CD4-positive, alpha-beta T cell (primary cell): Measurements from ENCODE around the gene CKLF. TPM values are rescaled to one million over a fixed set of nuclear protein-coding genes. Genes with fewer than 3 reads are reported as not detected.
"Not testable (repeated sequence)": the region's sequence is repeated elsewhere in the genome, so short reads cannot be mapped to it uniquely, and the experiment has no call there.

ENCODE experiments used
- ATAC-seq: fragments of 200-7000 bp; cut with Tn5 transposase; one replicate; pipeline ENCODE4 v1.10.0; 2022; ENCODE audit warnings: mild to moderate bottlenecking; ENCODE audit not compliant: poor library complexity
- CTCF ChIA-PET: fragments of 350-600 bp; sonication (Branson Sonifier 250); formaldehyde crosslinking; loops from one replicate; lab custom pipeline; 2021; ENCODE audit warnings: antibody characterized with exemption, inconsistent platforms; lab: Charles Lee
- POLR2A ChIA-PET: fragments of 350-600 bp; sonication (Branson Sonifier 250); formaldehyde crosslinking; loops from one replicate; lab custom pipeline; 2021; ENCODE audit warnings: antibody characterized with exemption, inconsistent platforms; lab: Charles Lee
- DNase-seq, 14 experiments: peaks; one replicate each; pipeline ENCODE4 v3.0.0-alpha.2; 2013 to 2020; ENCODE audit warnings: mixed read lengths in 2 of 14
- H3K27ac ChIP-seq, 2 donors: one replicate each; pipeline versions ENCODE4 v1.5.1 to v1.7.0; 2013; ENCODE audit warnings: low read length in 2 of 2, low read depth in 1 of 2, mild to moderate bottlenecking in 1 of 2
- H3K27me3 ChIP-seq, 2 experiments: 1 replicate in 1 of 2; 2 replicates in 1 of 2; pipeline versions ENCODE4 v1.6.1 to v1.7.0; 2013; ENCODE audit warnings: low read length in 2 of 2, control low read depth in 1 of 2, mild to moderate bottlenecking in 1 of 2, moderate library complexity in 1 of 2; ENCODE audit not compliant: insufficient read depth in 2 of 2, control insufficient read depth in 1 of 2
- H3K36me3 ChIP-seq: one replicate; pipeline ENCODE4 v1.6.1; 2013; ENCODE audit warnings: low read length, control low read depth; ENCODE audit not compliant: insufficient read depth
- H3K4me1 ChIP-seq: one replicate; pipeline ENCODE4 v1.6.1; 2013; ENCODE audit warnings: low read length, control low read depth; ENCODE audit not compliant: insufficient read depth
- H3K4me3 ChIP-seq: one replicate; pipeline ENCODE4 v1.5.1; 2013; ENCODE audit warnings: mild to moderate bottlenecking, low read length, moderate library complexity
- H3K9me3 ChIP-seq, 2 experiments: 1 replicate in 1 of 2; 2 replicates in 1 of 2; pipeline versions ENCODE4 v1.6.1 to v1.7.0; 2013; ENCODE audit warnings: low read length in 2 of 2, mild to moderate bottlenecking in 2 of 2, control low read depth in 1 of 2, moderate library complexity in 1 of 2; ENCODE audit not compliant: control insufficient read depth in 1 of 2, insufficient read depth in 1 of 2
- H3K27ac Mint-ChIP-seq: one replicate; pipeline ENCODE4 v1.8.0; 2020; ENCODE audit warnings: mixed read lengths
- H3K27me3 Mint-ChIP-seq: one replicate; pipeline ENCODE4 v1.8.0; 2021; ENCODE audit warnings: mixed read lengths
- H3K36me3 Mint-ChIP-seq: one replicate; pipeline ENCODE4 v1.8.0; 2021; ENCODE audit warnings: low read depth, mixed read lengths
- H3K4me1 Mint-ChIP-seq: one replicate; pipeline ENCODE4 v1.8.0; 2021; ENCODE audit warnings: low read depth, mixed read lengths
- H3K4me3 Mint-ChIP-seq: one replicate; pipeline ENCODE4 v1.8.0; 2020; ENCODE audit warnings: mild to moderate bottlenecking, mixed read lengths
- H3K9me3 Mint-ChIP-seq: one replicate; pipeline ENCODE4 v1.8.0; 2020; ENCODE audit warnings: mixed read lengths
- CTCF ChIP-seq: fragments of 200-600 bp; IDR thresholded peaks from one replicate; pipeline ENCODE4 v1.8.0; 2022; ENCODE audit warnings: antibody characterized with exemption, mild to moderate bottlenecking
- intact Hi-C, 2 experiments: fragments of 100-400 bp; cut with DNase I in 1 of 2; cut with micrococcal nuclease in 1 of 2; formaldehyde crosslinking; loops; one replicate each; pipeline versions ENCODE4 v1.15.1 to v1.9.0; 2023 to 2025; cut with DNase I, micrococcal nuclease
- total RNA-seq, 174 experiments: library from RNA in 2 of 174; stranded (reverse) in 2 of 174; gene quantifications; one replicate each; pipeline ENCODE4 v1.2.3 and lab custom pipeline; 2021 to 2026

The CKLF gene
- total RNA-seq, 2 experiments from 2014 or later, result 10.6 to 14.1 TPM

DNA sequence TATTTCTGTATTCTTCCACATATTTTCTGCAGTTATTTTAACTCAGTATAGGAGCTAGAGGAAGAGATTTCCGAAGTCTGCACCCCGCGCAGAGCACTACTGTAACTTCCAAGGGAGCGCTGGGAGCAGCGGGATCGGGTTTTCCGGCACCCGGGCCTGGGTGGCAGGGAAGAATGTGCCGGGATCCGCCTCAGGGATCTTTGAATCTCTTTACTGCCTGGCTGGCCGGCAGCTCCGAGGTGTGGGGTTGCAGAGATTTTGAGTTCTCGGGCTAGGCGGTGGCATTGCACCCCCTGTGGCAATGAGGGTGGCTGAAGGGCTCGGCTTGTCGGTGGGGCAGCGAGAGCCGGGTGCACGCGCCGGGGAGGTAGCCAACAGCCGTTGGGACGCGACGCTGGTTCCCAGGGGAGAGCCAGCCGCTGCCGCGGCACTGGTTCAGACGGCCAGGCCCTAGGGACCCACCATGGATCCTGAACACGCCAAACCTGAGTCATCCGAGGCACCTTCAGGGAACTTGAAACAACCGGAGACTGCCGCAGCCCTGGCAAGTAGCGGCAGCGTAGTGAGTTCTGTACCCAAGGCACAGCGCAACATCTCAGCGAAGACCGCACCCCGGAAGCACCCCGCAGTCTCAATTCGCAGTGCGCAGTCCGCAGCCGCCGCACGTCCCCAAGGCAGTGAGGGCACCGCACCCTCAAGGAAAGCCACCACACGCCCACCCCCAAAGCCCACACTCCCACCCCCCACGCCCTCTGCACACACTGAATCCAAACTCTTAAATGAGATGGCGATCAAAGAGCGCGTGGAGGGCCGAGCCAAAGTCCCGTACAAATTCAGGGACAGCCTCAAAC, 13.9 kb downstream of the CKLF start, which contains the start of gene CMTM1:
CMTM1 (plus strand) TSS at position 389 of the 851 bp plus-strand sequence; CDS start at position 464, 75 bp downstream.
- ATAC-seq (no peak), DNase-seq (no peak)
- peaks cover 56% of the 10 kb centered on the region for H3K36me3 Mint-ChIP-seq
- ChIA-PET POLR2A (no interaction called here), CTCF (no interaction called here)
- H3K4me1 Mint-ChIP-seq, result peaks cover 27% of the 10 kb centered on the region
- H3K4me3 Mint-ChIP-seq, result no peak within 1 kb of the TSS
- H3K36me3 ChIP-seq, result peaks cover 45% of the 10 kb centered on the region
- peaks cover 0 to 3% of the 10 kb centered on the region in 2 experiments for H3K9me3 ChIP-seq
- H3K9me3 Mint-ChIP-seq, result no peaks in the 10 kb centered on the region
- TF ChIP-seq CTCF, result no peak
- intact Hi-C loops, result no loop called here
- no peaks in the 10 kb centered on the region for H3K27me3 Mint-ChIP-seq
- no peaks in the 10 kb centered on the region for H3K27me3 ChIP-seq
- H3K4me1 ChIP-seq, result peaks cover 14% of the 10 kb centered on the region
- no peak within 1 kb of the TSS for H3K27ac ChIP-seq
- no peak within 1 kb of the TSS for H3K4me3 ChIP-seq
- H3K27ac Mint-ChIP-seq, result peak within 1 kb of the TSS; percentile 3

DNA sequence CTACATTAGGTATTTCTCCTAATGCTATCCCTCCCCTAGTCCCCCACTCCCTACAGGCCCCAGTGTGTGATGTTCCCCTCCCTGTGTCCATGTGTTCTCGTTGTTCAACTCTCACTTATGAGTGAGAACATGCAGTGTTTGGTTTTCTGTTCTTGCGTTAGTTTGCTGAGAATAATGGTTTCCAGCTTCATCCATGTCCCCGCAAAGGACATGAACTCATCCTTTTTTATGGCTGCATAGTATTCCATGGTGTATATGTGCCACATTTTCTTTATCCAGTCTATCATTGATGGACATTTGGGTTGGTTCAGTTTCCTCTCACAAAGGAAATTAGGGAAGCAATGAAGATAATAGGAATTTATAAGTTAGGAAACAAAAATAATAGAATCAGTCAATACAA, 14.9 kb downstream of the CKLF start:
- H3K27me3 ChIP-seq, ATAC-seq, H3K4me1 ChIP-seq, H3K27me3 Mint-ChIP-seq, H3K27ac Mint-ChIP-seq, intact Hi-C loops, POLR2A ChIA-PET, DNase-seq, H3K4me3 Mint-ChIP-seq, CTCF ChIA-PET, H3K27ac ChIP-seq, H3K4me3 ChIP-seq, H3K9me3 Mint-ChIP-seq, H3K9me3 ChIP-seq: not testable (repeated sequence)
- peaks cover 43% of the 10 kb centered on the region for H3K36me3 ChIP-seq
- H3K36me3 Mint-ChIP-seq, result peaks cover 49% of the 10 kb centered on the region
- H3K4me1 Mint-ChIP-seq, result peaks cover 17% of the 10 kb centered on the region

DNA sequence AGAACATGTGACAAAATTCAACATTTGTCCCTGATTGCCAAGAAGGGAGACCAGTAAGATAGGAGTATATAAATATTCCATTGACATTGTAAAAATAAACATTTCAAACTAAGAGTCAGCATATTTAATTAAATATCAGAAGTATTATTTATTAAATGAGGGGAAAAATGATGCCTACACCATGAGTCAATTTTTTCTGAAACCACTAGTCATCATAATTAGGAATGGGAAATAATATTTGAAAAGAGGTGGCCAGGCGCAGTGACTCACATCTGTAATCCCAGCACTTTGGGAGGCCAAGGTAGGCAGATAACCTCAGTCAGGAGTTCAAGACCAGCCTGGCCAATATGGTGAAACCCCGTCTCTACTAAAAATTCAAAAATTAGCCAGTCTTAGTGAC, 16.0 kb downstream of the CKLF start:
- Histone ChIP-seq H3K4me3 (no peak overlapping the region), H3K4me1 (no peaks in the 10 kb centered on the region), H3K9me3 (peaks cover 0 to 3% of the 10 kb centered on the region in 2 experiments), H3K27ac (no peak overlapping the region), H3K27me3 (no peaks in the 10 kb centered on the region), H3K36me3 (peaks cover 37% of the 10 kb centered on the region)
- H3K9me3 Mint-ChIP-seq, result no peaks in the 10 kb centered on the region
- intact Hi-C loops, result no loop called here
- no peaks in the 10 kb centered on the region for H3K27me3 Mint-ChIP-seq
- DNase-seq, result no peak
- CTCF ChIA-PET, result interaction anchor here (0.9 kb wide), 1 partner anchor 8 kb away, joined by 3 read pairs; no protein-coding TSS in a partner anchor
- no peak overlapping the region for H3K4me3 Mint-ChIP-seq
- H3K4me1 Mint-ChIP-seq, result peaks cover 6% of the 10 kb centered on the region
- no peak for ATAC-seq
- H3K36me3 Mint-ChIP-seq, result peaks cover 42% of the 10 kb centered on the region
- POLR2A ChIA-PET, result interaction anchor here (1.9 kb wide), 1 partner anchor 16 kb away, joined by 5 read pairs; the partner anchor contains the start of gene CKLF
- H3K27ac Mint-ChIP-seq, result no peak overlapping the region
- TF ChIP-seq CTCF, result no peak
